Upper lobe of right lung (tissue), 1 donor: ENCODE measurements around the gene ADAM30. TPM values are rescaled to one million over a fixed set of nuclear protein-coding genes. Genes with fewer than 3 reads are reported as not detected.

Source experiments
- ATAC-seq: fragments of 200-7000 bp; cut with Tn5 transposase; one replicate; pipeline ENCODE4 v1.9.1; 2020; ENCODE audit warnings: mild to moderate bottlenecking, moderate library complexity
- DNase-seq: peaks from one replicate; pipeline ENCODE4 v3.0.0-alpha.2; 2020
- H3K27ac ChIP-seq: fragments of 200-600 bp; one replicate; pipeline ENCODE4 v1.8.0; 2022
- H3K27me3 ChIP-seq: fragments of 200-600 bp; one replicate; pipeline ENCODE4 v1.8.0; 2022; ENCODE audit warnings: mild to moderate bottlenecking
- H3K36me3 ChIP-seq: fragments of 200-600 bp; one replicate; pipeline ENCODE4 v1.8.0; 2022
- H3K4me1 ChIP-seq: fragments of 200-600 bp; one replicate; pipeline ENCODE4 v1.8.0; 2022
- H3K4me3 ChIP-seq: fragments of 200-600 bp; one replicate; pipeline ENCODE4 v1.8.0; 2022; ENCODE audit warnings: mild to moderate bottlenecking
- H3K9me3 ChIP-seq: fragments of 200-600 bp; one replicate; pipeline ENCODE4 v1.8.0; 2022
- intact Hi-C: fragments of 100-400 bp; cut with DNase I; formaldehyde crosslinking; loops from one replicate; pipeline ENCODE4 v1.11.0; 2022
- long read RNA-seq: library from polyadenylated mRNA; unstranded; transcript quantifications from one replicate; pipeline ENCODE4 v2.0.0, GENCODE V29; 2021
- total RNA-seq: library from RNA; stranded (reverse); fragmentation: NEBNext Ultra II Directional; extraction: Animal tissue kit (Norgen Biotek cat#: 25700); gene quantifications from one replicate; pipeline ENCODE4 v1.2.1, GENCODE V29; 2021
- TF ChIP-seq, protein P1 (sequence below): fragments of 200-600 bp; IDR thresholded peaks from one replicate; pipeline ENCODE4 v1.8.0; 2022; ENCODE audit warnings: antibody characterized with exemption
- donor health status: DM: no; HTN: yes; CAD: no; lungs with severe emphysema.

ADAM30 gene
- not detected for total RNA-seq
- long read RNA-seq: 0 reads

DNA sequence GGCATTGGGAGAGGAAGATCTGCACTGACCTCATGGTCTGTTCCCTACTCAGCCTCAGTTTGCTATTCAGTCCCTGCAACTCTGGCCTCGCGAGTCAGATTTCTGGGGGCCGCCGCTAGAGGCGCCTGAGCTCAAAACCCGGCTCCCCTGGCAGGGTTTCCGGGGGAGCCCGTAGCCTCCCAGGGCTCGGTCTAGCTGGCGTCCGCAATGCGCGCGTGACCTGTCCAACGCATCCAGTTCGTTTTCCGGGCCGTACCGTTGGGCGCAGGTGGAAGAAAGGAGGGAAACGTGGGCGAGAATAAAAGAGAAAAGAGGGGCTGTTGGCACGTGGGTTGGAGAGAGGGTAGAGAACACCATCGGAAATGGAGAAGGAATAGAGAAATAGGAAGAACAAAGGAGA lies at the start of gene ADAM30:
ADAM30 (minus strand) TSS at position 213 of the 400 bp plus-strand sequence; CDS start at position 34, 179 bp downstream.
- DNase-seq: no peak
- Histone ChIP-seq H3K27ac (no peak within 1 kb of the TSS), H3K27me3 (no peaks in the 10 kb centered on the region), H3K36me3 (no peaks in the 10 kb centered on the region), H3K9me3 (no peaks in the 10 kb centered on the region), H3K4me1 (no peaks in the 10 kb centered on the region), H3K4me3 (no peak within 1 kb of the TSS)
- ATAC-seq: no peak
- TF ChIP-seq, protein P1, sequence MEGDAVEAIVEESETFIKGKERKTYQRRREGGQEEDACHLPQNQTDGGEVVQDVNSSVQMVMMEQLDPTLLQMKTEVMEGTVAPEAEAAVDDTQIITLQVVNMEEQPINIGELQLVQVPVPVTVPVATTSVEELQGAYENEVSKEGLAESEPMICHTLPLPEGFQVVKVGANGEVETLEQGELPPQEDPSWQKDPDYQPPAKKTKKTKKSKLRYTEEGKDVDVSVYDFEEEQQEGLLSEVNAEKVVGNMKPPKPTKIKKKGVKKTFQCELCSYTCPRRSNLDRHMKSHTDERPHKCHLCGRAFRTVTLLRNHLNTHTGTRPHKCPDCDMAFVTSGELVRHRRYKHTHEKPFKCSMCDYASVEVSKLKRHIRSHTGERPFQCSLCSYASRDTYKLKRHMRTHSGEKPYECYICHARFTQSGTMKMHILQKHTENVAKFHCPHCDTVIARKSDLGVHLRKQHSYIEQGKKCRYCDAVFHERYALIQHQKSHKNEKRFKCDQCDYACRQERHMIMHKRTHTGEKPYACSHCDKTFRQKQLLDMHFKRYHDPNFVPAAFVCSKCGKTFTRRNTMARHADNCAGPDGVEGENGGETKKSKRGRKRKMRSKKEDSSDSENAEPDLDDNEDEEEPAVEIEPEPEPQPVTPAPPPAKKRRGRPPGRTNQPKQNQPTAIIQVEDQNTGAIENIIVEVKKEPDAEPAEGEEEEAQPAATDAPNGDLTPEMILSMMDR: no peak
- intact Hi-C loops: no loop called here

DNA sequence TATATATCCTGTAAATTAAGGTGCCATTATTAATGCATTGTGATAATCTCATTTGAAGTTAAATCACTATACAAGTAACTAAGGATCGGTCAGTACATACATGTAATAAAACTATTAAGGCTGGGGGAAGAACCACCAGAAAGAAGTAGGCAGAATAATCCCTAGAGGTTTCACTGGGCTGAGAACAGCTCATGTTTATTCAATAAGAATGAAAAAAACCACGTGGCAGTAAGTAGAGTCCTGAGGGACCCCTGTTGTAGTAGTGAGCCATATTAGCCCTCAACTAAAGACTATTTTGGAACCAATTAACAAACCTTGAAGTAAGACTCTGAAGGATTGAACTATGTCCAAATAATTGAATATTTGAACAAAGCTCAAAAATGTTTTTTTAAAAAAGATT lies 46.9 kb upstream of the ADAM30 start:
- H3K27ac ChIP-seq: no peak overlapping the region
- H3K4me3 ChIP-seq: no peak overlapping the region
- H3K36me3 ChIP-seq: peaks cover 52% of the 10 kb centered on the region
- ATAC-seq (no peak), DNase-seq (no peak)
- H3K9me3 ChIP-seq: no peaks in the 10 kb centered on the region
- TF ChIP-seq, protein P1: no peak
- H3K27me3 ChIP-seq: no peaks in the 10 kb centered on the region
- H3K4me1 ChIP-seq: no peaks in the 10 kb centered on the region
- intact Hi-C loops: no loop called here

DNA sequence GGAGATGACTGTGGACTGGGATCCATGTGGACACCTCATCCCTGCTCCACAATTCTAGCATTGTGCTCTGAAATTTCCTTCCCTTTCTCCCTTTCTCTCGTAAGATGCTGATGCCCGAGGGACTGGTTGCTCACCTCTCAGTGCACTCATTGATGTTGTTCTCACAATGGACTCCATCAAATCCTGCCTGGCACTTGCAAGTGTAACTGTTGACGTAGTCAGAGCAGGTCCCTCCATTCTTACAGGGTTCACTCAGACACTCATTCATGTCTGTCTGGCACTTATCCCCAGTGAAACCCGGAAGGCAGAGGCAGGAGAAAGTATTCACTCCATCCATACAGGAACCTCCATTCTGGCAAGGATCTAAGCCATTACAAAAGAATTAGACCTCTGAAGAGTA lies 45.1 kb upstream of the ADAM30 start:
- Histone ChIP-seq H3K27ac (no peak overlapping the region), H3K36me3 (peaks cover 57% of the 10 kb centered on the region)
- intact Hi-C loops: no loop called here

DNA sequence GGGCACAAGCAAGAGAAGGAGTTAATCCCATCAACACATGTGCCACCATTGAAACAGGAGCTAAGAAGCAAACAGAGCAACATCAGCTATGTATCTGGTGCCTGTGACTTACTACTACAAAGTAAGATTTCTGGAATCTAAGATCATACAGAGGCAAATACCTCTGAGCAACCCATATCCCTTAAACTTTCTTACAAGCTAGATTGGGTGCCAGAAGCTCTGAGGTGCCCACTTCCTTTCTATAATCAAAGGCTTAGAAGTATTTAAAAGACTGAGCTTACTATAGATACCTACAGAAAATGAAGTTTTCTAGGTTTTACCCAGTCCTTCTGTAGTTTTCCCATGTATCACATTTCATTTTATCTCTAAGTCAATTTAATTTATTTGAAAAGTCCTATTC lies 44.4 kb upstream of the ADAM30 start:
- Histone ChIP-seq H3K27me3 (no peaks in the 10 kb centered on the region), H3K4me3 (no peak overlapping the region), H3K27ac (no peak overlapping the region), H3K36me3 (peaks cover 64% of the 10 kb centered on the region), H3K9me3 (no peaks in the 10 kb centered on the region), H3K4me1 (no peaks in the 10 kb centered on the region)
- DNase-seq (no peak), ATAC-seq (no peak)
- TF ChIP-seq, protein P1: no peak
- intact Hi-C loops: no loop called here

More for the DNA sequence above, 45.1 kb upstream of the ADAM30 start:
- TF ChIP-seq, protein P1: no peak
- DNase-seq (no peak), ATAC-seq (no peak)
- no peaks in the 10 kb centered on the region for H3K4me1 ChIP-seq
- no peak overlapping the region for H3K4me3 ChIP-seq
- no peaks in the 10 kb centered on the region for H3K27me3 ChIP-seq
- H3K9me3 ChIP-seq: no peaks in the 10 kb centered on the region

DNA sequence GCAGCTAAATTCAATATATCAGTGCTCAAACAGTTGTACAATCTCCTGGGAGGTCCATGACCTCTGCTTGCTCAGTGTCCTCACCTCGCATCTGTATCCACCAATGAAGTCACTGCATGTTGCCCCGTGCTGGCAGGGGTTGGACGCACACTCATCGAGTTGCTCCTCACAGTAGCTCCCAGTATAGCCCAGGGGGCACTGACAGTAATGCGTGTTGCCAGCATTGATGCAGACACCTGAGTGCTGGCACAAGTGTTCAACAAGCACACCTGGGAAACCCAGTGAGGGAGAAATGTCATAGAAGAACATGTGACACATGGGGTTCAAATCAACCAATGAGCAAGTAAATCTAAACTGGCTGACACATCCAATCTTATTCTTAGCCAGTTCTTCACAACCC lies 40.9 kb upstream of the ADAM30 start:
- Histone ChIP-seq H3K9me3 (no peaks in the 10 kb centered on the region), H3K4me1 (no peaks in the 10 kb centered on the region), H3K36me3 (peaks cover 89% of the 10 kb centered on the region), H3K27ac (no peak overlapping the region), H3K4me3 (no peak overlapping the region), H3K27me3 (no peaks in the 10 kb centered on the region)
- TF ChIP-seq, protein P1: no peak
- no peak for ATAC-seq
- DNase-seq: no peak
- intact Hi-C loops: no loop called here

DNA sequence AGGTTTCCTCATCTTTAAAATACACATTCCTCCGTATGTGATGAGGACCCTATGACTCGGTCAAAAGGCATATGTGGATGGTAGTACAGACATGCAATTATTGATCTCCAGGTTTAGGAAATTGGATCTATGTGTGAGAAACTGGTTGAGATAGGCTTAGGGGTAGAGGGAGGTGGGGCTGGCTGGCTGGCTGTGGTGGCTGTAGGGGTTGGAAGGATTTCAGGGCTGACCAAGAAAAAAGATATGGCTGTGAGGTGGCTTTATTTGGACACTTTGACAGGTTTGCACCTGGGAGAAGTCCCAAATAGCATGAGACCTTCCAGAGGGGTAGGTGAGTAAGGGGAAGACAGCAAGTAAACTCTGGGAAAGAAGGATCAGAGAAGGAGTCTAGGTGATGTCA lies 39.6 kb upstream of the ADAM30 start:
- H3K27ac ChIP-seq: no peak overlapping the region
- intact Hi-C loops: no loop called here
- H3K27me3 ChIP-seq: no peaks in the 10 kb centered on the region
- H3K36me3 ChIP-seq: peaks cover 76% of the 10 kb centered on the region
- DNase-seq (no peak), ATAC-seq (no peak)
- no peaks in the 10 kb centered on the region for H3K9me3 ChIP-seq
- TF ChIP-seq, protein P1: no peak
- H3K4me1 ChIP-seq: no peaks in the 10 kb centered on the region
- H3K4me3 ChIP-seq: no peak overlapping the region
